GM19467 (cell line): Measurements from ENCODE around the gene RNF26.
"Not testable (repeated sequence)": the region's sequence is repeated elsewhere in the genome, so short reads cannot be mapped to it uniquely, and the experiment has no call there.

Experiments used
- ATAC-seq: cut with Tn5 transposase; IDR thresholded peaks from one replicate; pipeline ENCODE4 v1.9.1; 2021; ENCODE audit warnings: mild to moderate bottlenecking, moderate library complexity; ENCODE audit not compliant: unreplicated experiment

Gene RNF26

DNA sequence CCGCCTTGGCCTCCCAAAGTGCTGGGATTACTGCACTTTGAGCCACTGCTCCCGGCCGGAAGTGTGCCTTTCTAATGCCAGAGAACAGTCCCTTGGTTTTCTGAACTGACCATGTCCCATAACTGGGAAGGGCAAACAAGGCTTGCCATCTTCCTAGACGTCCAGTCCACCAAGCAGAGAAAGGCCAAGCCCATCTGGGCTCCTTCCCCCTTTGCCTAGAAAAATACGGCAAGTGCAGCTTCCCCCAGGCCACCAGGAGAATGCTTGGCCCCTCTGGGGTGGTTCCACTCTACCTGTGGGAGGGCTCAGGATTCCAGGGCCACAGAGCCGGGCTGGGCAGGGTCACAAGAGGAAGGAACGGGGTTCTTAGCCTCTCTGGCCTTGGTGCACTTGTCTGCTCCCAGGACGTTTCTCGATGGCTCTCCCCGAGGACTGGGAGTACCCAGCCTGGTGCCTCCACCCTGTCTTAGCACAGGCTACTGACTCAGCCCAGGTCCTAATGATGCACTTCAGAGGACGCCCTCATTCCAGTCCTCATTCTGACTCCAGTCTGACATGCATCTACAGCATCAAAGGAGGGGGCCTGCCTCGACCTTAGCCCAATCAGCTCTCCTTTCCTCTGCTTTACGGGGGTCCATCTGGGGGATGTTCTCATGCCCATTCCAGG, 46.0 kb downstream of the RNF26 start:
- ATAC-seq: no peak

DNA sequence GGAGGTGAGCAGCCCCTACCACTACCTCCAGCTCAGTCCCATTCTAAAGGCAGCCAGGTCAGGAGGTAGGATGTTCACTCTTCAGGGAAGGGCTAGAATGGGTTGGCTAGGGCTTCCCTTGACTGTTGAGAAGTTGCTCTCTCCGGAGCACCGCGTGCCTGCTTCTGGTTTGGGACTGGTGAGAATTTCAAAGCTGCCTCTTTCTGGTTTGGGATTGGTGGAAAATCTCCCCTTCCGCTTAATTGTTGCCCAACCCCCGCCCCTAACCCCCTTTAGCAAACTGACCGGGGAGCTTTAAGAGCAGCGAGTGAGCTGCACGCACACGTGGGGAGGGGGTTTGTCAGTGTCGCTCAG, 46.5 kb downstream of the RNF26 start:
- ATAC-seq: no peak

DNA sequence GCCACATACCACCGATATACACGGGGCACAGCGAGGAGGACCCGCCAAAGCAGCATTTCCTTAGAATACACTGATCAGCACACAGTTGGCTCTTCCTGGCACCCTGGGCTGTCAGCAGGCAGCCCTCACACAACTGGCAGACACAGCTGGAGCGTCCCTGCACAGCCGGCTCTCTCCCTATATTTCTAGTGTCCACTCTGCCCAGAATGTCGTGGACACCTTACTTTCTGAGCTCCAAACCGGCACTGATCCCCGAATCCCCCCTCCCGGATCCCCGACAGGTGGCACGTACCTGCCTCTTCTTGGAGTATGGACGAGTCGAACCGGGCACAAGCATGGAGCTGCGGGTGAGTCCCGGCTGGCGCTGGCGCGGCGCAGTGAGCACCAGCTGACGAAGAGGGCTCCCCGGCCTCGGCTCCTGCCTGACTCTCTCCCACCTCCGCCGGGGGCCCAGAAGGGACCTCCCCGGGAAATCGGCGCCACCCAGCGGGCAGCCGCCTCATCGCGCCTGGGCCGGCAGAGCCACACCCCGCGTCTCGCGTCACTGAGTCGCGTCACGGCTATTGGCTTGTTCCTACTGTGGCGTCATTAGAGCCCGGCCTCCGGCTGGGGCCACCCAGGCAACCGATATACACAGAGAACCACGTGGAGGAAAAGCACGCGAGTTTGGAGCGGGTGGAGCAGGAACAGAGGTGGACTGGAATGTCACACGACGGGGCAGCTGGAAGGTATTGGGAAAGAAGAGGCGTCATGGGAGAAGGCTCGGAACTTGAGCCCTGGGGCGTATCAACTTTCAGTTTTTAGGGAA, 47.1 kb downstream of the RNF26 start, which contains the start of gene USP2:
Gene USP2, minus strand, starts transcription at position 510 of the 808 bp plus-strand sequence. CDS start 8,210 bp downstream, outside the sequence.
- peak; percentile 98 for ATAC-seq

DNA sequence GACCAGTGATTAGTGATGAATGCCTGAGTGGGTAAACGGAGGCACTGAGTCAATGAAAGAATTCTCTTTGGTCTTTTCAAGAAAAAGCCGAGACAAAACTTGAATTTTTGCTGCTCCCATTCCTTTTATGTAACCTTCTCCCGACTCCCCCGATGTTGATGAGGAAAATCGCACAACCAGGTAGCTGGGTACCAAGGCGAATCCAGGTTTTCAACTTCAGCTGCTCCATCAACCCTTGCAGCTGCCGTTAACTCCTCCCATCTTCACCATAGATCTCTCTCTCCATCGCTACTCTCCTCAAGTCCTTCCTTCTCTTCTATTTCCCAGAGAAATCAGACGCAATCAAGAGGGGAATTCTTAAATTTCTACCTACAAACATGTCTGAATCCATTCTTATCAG, 47.8 kb downstream of the RNF26 start:
- no peak for ATAC-seq

DNA sequence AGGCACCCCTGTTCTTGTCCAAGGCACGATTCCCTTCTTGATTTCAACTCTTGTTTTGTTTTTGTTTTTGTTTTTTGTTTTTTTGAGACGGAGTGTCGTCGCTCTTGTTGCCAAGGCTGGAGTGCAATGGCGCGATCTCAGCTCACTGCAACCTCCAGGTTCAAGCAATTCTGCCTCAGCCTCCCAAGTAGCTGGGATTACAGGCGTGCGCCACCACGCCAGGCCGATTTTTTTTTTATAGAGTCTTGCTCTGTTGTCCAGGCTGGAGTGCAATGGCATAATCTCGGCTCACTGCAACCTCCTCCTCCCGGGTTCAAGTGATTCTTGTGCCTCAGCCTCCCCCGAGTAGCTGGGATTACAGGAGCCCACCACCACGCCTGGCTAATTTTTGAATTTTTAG, 48.2 kb downstream of the RNF26 start:
- not testable (repeated sequence) for ATAC-seq

DNA sequence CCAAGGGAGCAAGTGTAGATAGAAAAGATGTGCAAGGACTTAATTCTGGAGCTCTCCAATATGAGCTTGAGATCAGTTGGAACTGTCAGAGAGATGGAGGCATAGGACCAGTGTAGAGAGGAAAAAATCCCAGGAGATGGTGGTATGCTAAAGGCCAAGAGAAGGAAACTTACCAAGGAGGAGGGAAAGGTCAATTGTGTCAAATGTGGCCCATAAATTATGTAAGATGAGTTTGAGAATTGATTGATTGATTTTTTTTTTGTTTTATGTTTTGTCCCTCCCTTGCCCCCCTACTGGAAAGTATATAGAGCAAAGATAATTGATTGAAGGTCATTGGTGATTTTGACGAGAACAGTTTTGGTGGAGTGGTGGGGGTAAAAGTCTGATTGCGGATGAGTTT, 50.0 kb downstream of the RNF26 start:
- no peak for ATAC-seq
